Measurements from ENCODE around the gene XRCC5.

DNA sequence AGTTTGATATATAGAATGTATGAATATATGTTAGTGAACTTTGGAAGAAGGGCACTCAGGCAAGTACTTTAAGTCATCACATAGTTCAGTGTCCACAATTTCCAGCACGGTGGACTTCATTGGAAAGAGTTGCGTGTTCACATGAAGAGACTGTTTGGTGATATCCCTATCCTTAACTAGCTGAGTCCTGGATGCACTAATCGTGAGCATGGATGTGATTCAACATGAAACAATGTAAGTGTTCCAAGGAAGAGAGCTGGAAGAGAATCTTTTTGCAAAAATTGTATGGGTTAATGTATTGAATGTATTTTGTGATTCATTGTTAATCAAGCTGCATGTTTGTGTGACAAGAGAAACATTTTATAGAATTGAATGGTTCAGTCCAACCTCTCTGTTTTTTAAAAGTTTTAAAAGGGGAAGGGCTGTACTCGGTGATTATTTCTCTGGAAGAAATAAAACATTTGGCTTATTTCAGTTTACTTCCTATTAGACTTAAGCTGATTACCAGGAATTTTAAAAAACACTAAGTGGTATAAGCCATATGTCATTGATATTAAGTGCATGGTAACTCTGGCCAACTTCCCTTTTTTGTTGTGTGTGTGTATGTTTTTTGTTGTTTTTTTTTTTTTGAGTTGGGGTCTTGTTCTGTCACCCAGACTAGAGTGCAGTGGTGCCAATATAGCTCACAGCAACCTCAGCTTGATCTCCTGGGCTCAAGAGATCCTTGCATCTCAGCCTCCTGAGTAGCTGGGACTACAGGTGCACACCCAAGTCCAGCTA lies 8.6 kb downstream of the XRCC5 start:
- TF ChIP-seq, protein P1, sequence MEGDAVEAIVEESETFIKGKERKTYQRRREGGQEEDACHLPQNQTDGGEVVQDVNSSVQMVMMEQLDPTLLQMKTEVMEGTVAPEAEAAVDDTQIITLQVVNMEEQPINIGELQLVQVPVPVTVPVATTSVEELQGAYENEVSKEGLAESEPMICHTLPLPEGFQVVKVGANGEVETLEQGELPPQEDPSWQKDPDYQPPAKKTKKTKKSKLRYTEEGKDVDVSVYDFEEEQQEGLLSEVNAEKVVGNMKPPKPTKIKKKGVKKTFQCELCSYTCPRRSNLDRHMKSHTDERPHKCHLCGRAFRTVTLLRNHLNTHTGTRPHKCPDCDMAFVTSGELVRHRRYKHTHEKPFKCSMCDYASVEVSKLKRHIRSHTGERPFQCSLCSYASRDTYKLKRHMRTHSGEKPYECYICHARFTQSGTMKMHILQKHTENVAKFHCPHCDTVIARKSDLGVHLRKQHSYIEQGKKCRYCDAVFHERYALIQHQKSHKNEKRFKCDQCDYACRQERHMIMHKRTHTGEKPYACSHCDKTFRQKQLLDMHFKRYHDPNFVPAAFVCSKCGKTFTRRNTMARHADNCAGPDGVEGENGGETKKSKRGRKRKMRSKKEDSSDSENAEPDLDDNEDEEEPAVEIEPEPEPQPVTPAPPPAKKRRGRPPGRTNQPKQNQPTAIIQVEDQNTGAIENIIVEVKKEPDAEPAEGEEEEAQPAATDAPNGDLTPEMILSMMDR (optimal IDR thresholded peaks at IDR 0.05 in 1 of 3, IDR thresholded peaks at IDR 0.05 in 1 of 3, conservative IDR thresholded peaks at IDR 0.05 in 1 of 3; ENCODE audit: extremely low read depth in 1 of 3, insufficient read depth in 2 of 3, low read length in 3 of 3): no peak
- no peak for TF ChIP-seq EZH2 (IDR thresholded peaks at IDR 0.05; ENCODE audit: low read length)
